Breast epithelium (tissue), 3 donors: ENCODE measurements around the gene HPS1.

ENCODE experiments used
- POLR2A ChIP-seq: fragments of 450-650 bp; IDR thresholded peaks from one replicate; pipeline ENCODE4 v1.6.1; 2016; ENCODE audit warnings: antibody characterized with exemption, mild to moderate bottlenecking, moderate library complexity
- TF ChIP-seq, protein P1 (sequence below), 3 donors: fragments of 450-650 bp; IDR thresholded peaks; one replicate each; pipeline ENCODE4 v1.5.1; 2016 to 2017; ENCODE audit warnings: antibody characterized with exemption in 3 of 3, mild to moderate bottlenecking in 3 of 3, moderate library complexity in 3 of 3

DNA sequence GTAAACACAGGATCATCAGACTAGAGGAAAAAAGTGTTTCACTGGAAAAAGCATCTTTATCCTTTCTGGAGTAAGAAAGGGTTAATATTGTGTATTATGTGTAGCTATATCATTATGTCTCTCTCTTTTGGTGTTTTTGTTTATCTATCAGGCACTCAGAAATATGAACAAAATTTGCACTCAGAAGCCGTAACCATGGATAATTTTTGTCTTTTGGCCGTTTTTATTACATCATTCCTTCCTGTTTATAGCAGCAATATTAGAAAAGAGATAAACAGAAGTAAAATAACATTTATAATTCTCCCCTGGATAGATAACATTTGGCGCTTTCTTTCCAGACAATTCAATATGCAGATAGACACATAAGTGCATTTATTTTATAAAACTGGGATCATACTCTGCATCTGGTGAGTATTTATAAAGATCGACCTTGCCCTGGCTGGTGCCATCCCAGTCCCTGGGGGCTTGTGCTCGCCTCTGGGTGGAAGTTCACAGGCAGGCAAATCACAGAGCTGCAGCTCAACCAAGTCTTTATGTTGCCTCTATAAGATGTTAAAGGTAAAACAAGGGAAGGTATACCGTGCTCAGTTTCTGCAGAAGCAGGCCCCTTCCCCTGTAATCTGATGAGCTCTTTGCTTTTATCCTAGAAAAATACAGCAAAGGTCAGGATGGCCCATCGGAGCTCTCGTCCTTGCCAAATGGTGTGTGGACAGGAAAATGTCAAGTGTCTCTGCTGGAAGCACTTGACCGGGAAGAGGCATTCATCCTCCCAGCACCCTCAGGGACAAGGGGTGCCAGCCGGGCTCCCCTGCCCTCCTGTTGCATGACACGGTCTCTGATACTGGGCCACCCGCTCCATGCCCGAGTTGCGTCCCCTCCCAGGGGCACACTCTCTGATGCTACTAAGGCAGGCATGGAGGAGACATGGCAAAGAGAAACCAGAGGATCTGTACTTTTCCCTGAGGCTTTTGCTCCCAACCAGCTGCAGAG is 75.6 kb downstream of the HPS1 start:
- TF ChIP-seq, protein P1, sequence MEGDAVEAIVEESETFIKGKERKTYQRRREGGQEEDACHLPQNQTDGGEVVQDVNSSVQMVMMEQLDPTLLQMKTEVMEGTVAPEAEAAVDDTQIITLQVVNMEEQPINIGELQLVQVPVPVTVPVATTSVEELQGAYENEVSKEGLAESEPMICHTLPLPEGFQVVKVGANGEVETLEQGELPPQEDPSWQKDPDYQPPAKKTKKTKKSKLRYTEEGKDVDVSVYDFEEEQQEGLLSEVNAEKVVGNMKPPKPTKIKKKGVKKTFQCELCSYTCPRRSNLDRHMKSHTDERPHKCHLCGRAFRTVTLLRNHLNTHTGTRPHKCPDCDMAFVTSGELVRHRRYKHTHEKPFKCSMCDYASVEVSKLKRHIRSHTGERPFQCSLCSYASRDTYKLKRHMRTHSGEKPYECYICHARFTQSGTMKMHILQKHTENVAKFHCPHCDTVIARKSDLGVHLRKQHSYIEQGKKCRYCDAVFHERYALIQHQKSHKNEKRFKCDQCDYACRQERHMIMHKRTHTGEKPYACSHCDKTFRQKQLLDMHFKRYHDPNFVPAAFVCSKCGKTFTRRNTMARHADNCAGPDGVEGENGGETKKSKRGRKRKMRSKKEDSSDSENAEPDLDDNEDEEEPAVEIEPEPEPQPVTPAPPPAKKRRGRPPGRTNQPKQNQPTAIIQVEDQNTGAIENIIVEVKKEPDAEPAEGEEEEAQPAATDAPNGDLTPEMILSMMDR (IDR thresholded peaks at IDR 0.05), result no peak
- no peak for TF ChIP-seq POLR2A
